Keratinocyte (primary cell): ENCODE measurements around the gene RITA1.

Source experiments
- EZH2 ChIP-seq: IDR thresholded peaks from one replicate; pipeline ENCODE4 v1.6.1; 2012; ENCODE audit warnings: inconsistent platforms, mild to moderate bottlenecking, low read length, moderate library complexity
- TF ChIP-seq, protein P1 (sequence below), 3 experiments: IDR thresholded peaks in 1 of 3; conservative IDR thresholded peaks in 1 of 3; optimal IDR thresholded peaks in 1 of 3; 2 replicates in 2 of 3; 3 replicates in 1 of 3; pipeline versions ENCODE3 to v1.5.1; 2011; ENCODE audit warnings: low read length in 3 of 3, mild to moderate bottlenecking in 3 of 3, moderate library complexity in 2 of 3, control low read depth in 1 of 3, inconsistent platforms in 1 of 3; ENCODE audit not compliant: insufficient read depth in 2 of 3; ENCODE audit errors: extremely low read depth in 1 of 3

DNA sequence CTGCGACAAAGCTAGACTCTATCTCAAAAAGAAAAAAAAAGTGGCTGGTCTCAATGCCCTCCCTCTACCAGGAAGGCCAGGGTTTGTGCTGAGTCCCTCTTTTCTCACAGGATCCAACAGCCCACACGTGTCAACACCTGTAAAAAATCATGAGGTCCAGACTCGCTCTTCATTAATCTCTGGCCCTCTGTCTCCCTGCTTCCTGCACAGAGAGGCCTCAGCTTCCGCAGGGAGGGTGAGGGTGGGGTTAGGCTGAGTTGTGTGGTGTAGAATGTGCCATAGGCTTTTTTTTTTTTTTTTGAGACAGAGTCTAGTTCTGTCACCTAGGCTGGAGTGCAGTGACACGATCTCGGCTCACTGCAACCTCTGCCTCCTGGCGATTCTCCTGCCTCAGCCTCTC is 29.9 kb upstream of the RITA1 start:
- TF ChIP-seq, protein P1, sequence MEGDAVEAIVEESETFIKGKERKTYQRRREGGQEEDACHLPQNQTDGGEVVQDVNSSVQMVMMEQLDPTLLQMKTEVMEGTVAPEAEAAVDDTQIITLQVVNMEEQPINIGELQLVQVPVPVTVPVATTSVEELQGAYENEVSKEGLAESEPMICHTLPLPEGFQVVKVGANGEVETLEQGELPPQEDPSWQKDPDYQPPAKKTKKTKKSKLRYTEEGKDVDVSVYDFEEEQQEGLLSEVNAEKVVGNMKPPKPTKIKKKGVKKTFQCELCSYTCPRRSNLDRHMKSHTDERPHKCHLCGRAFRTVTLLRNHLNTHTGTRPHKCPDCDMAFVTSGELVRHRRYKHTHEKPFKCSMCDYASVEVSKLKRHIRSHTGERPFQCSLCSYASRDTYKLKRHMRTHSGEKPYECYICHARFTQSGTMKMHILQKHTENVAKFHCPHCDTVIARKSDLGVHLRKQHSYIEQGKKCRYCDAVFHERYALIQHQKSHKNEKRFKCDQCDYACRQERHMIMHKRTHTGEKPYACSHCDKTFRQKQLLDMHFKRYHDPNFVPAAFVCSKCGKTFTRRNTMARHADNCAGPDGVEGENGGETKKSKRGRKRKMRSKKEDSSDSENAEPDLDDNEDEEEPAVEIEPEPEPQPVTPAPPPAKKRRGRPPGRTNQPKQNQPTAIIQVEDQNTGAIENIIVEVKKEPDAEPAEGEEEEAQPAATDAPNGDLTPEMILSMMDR (optimal IDR thresholded peaks at IDR 0.05 in 1 of 3, IDR thresholded peaks at IDR 0.05 in 1 of 3, conservative IDR thresholded peaks at IDR 0.05 in 1 of 3; ENCODE audit: extremely low read depth in 1 of 3, insufficient read depth in 2 of 3, low read length in 3 of 3), result no peak
- no peak for TF ChIP-seq EZH2
